ENCODE data around the gene C10orf90. TPM values are rescaled to one million over a fixed set of nuclear protein-coding genes. Genes with fewer than 3 reads are reported as not detected.

Gene C10orf90
- total and polyA plus RNA-seq, 9 donors, result not detected

- Histone ChIP-seq H3K9me3 (no peaks in the 10 kb centered on the region), H3K27ac (no peak overlapping the region), H3K27me3 (no peaks in the 10 kb centered on the region), H3K4me1 (ENCODE audit: insufficient read depth) (no peaks in the 10 kb centered on the region), H3K36me3 (no peaks in the 10 kb centered on the region), H3K4me3 (no peak overlapping the region)
- no peak for DNase-seq
- intact Hi-C loops (cut with DNase I), result no loop called here
- no peak for TF ChIP-seq CTCF (IDR thresholded peaks at IDR 0.05)
- no peak for TF ChIP-seq POLR2A (IDR thresholded peaks at IDR 0.05)
- no peak for TF ChIP-seq EP300 (IDR thresholded peaks at IDR 0.05)
- WGBS, 3 donors, result 82 to 89% (median 86%) methylated on average over 5 of the region's 5 CpGs
These were observed 245.5 kb downstream of the C10orf90 start for GRCh38 chr10:126425032-126425431.

GRCh38 chr10:126423732-126424491, 246.6 kb downstream of the C10orf90 start:
- Histone ChIP-seq H3K27me3 (no peaks in the 10 kb centered on the region), H3K9me3 (no peaks in the 10 kb centered on the region), H3K4me1 (ENCODE audit: insufficient read depth) (no peaks in the 10 kb centered on the region), H3K36me3 (no peaks in the 10 kb centered on the region), H3K4me3 (no peak overlapping the region), H3K27ac (no peak overlapping the region)
- DNase-seq, result no peak
- no peak for TF ChIP-seq CTCF (IDR thresholded peaks at IDR 0.05)
- TF ChIP-seq POLR2A (IDR thresholded peaks at IDR 0.05), result no peak
- TF ChIP-seq EP300 (IDR thresholded peaks at IDR 0.05), result no peak
- 76 to 95% (median 88%) methylated on average over 6 of the region's 6 CpGs for WGBS, 3 donors
- intact Hi-C loops (cut with DNase I), result no loop called here

GRCh38 chr10:126422567-126422966, 247.9 kb downstream of the C10orf90 start:
- Histone ChIP-seq H3K27me3 (no peaks in the 10 kb centered on the region), H3K27ac (no peak overlapping the region), H3K36me3 (no peaks in the 10 kb centered on the region), H3K4me3 (no peak overlapping the region), H3K4me1 (ENCODE audit: insufficient read depth) (no peaks in the 10 kb centered on the region), H3K9me3 (no peaks in the 10 kb centered on the region)
- no peak for DNase-seq
- intact Hi-C loops (cut with DNase I), result no loop called here
- WGBS, 3 donors, result 70 to 77% (median 71%) methylated on average over 1 of the region's 1 CpG
- no peak for TF ChIP-seq POLR2A (IDR thresholded peaks at IDR 0.05)
- TF ChIP-seq EP300 (IDR thresholded peaks at IDR 0.05), result no peak
- TF ChIP-seq CTCF (IDR thresholded peaks at IDR 0.05), result no peak

- WGBS, 3 donors, result 72 to 78% (median 74%) methylated on average over 10 of the region's 10 CpGs
- intact Hi-C loops (cut with DNase I), result no loop called here
These were observed 248.7 kb downstream of the C10orf90 start for GRCh38 chr10:126421756-126422256.

More at GRCh38 chr10:126421756-126422256, 248.7 kb downstream of the C10orf90 start:
- TF ChIP-seq POLR2A (IDR thresholded peaks at IDR 0.05) (no peak), CTCF (IDR thresholded peaks at IDR 0.05) (no peak), EP300 (IDR thresholded peaks at IDR 0.05) (no peak)
- H3K9me3 ChIP-seq, result no peaks in the 10 kb centered on the region
- H3K27me3 ChIP-seq, result no peaks in the 10 kb centered on the region
- H3K4me3 ChIP-seq, result no peak overlapping the region
- H3K4me1 ChIP-seq (ENCODE audit: insufficient read depth), result no peaks in the 10 kb centered on the region
- H3K36me3 ChIP-seq, result no peaks in the 10 kb centered on the region
- DNase-seq, result no peak
- no peak overlapping the region for H3K27ac ChIP-seq

Data from ovary (tissue), 9 donors.